Thyroid gland (tissue), 4 donors: ENCODE measurements around the gene HNRNPA3. TPM values are rescaled to one million over a fixed set of nuclear protein-coding genes. Genes with fewer than 3 reads are reported as not detected.
A peak's percentile ranks its signal among the peaks of the same experiment; 100 is the strongest.

ENCODE experiments used
- DNase-seq, 2 donors: peaks; one replicate each; pipeline ENCODE4 v3.0.0-alpha.2; 2019
- H3K27ac ChIP-seq, 3 donors: fragments of 200-600 bp; sonication (generic); 1 replicate in 2 of 3; 2 replicates in 1 of 3; pipeline ENCODE4 v1.5.1; 2016 to 2019; ENCODE audit warnings: mild to moderate bottlenecking in 1 of 3, moderate library complexity in 1 of 3
- H3K27me3 ChIP-seq: fragments of 200-600 bp; sonication (generic); one replicate; pipeline ENCODE4 v1.5.1; 2019
- H3K36me3 ChIP-seq, 2 donors: fragments of 200-600 bp; sonication (generic); one replicate each; pipeline ENCODE4 v1.5.1; 2016 to 2019
- H3K4me1 ChIP-seq, 2 donors: fragments of 200-600 bp; sonication (generic); one replicate each; pipeline ENCODE4 v1.5.1; 2017 to 2019
- H3K4me3 ChIP-seq, 3 donors: fragments of 200-600 bp; sonication (generic); replicated peaks in 1 of 3; 1 replicate in 2 of 3; 2 replicates in 1 of 3; pipeline ENCODE4 v1.5.1; 2016; ENCODE audit warnings: mild to moderate bottlenecking in 1 of 3
- H3K9me3 ChIP-seq: fragments of 200-600 bp; sonication (generic); one replicate; pipeline ENCODE4 v1.5.1; 2017
- POLR2A ChIP-seq, 2 donors: fragments of 450-650 bp; IDR thresholded peaks; one replicate each; pipeline ENCODE4 v1.6.1; 2017; ENCODE audit warnings: antibody characterized with exemption in 2 of 2, mild to moderate bottlenecking in 2 of 2, moderate library complexity in 1 of 2
- WGBS, 2 donors: methylation state at CpG; one replicate each; pipeline ENCODE4 v1.1.5; 2017; 5-methylcytosine and 5-hydroxymethylcytosine counted together
- intact Hi-C: fragments of 100-400 bp; cut with DNase I; formaldehyde crosslinking; loops from one replicate; pipeline ENCODE4 v1.15.1; 2023
- total RNA-seq, 4 donors: library from RNA; depleted of rRNA; stranded (reverse); fragments of >200 nt; gene quantifications; one replicate each; pipeline ENCODE4 v1.2.3, GENCODE V29; 2016
- TF ChIP-seq, protein P1 (sequence below), 6 experiments: fragments of 200-600 bp in 3 of 6; fragments of 450-650 bp in 3 of 6; sonication (generic) in 3 of 6; IDR thresholded peaks; one replicate each; pipeline ENCODE4 v1.5.1; 2016 to 2019; ENCODE audit warnings: antibody characterized with exemption in 6 of 6, mild to moderate bottlenecking in 2 of 6, inconsistent platforms in 1 of 6, moderate library complexity in 1 of 6

Gene HNRNPA3
- total RNA-seq, 4 donors from 2014 or later: 80.3 to 115 (median 82.3) TPM

DNA sequence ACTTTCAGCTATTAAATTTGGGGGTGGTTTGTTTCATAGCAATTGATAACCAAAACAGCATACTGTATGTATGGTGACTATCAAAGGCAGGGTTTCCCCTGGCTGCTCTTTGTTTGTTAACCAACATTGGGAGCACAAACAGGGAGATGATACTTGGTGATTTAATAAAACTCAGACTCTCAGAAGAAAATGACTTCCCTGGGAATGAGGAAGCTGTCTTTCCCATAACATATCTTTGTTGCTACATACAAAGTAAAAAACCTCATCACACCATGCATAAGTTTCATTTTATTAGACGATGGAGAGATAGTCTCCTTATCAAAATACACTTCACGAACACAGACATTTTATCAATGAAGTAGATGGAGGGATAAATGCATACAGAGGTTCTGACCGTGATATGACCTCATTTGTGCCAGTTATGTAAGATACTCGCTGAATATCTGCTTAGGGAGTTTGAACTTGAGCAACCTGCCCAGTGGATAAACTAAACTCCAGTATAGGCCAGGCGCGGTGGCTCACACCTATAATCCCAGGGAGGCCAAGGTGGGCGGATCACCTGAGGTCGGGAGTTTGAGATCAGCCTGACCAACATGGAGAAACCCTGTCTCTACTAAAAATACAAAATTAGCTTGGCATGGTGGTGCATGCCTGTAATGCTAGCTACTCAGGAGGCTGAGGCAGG lies 55.7 kb downstream of the HNRNPA3 start:
- H3K36me3 ChIP-seq: no peaks in the 10 kb centered on the region
- H3K4me3 ChIP-seq: no peak overlapping the region
- H3K27ac ChIP-seq: peak overlapping the region in 1 of 3 donors; percentile 100
- peaks cover 29 to 33% of the 10 kb centered on the region in 2 donors for H3K4me1 ChIP-seq
- no peak for DNase-seq
- no peaks in the 10 kb centered on the region for H3K27me3 ChIP-seq
- no peaks in the 10 kb centered on the region for H3K9me3 ChIP-seq
- TF ChIP-seq, protein P1, sequence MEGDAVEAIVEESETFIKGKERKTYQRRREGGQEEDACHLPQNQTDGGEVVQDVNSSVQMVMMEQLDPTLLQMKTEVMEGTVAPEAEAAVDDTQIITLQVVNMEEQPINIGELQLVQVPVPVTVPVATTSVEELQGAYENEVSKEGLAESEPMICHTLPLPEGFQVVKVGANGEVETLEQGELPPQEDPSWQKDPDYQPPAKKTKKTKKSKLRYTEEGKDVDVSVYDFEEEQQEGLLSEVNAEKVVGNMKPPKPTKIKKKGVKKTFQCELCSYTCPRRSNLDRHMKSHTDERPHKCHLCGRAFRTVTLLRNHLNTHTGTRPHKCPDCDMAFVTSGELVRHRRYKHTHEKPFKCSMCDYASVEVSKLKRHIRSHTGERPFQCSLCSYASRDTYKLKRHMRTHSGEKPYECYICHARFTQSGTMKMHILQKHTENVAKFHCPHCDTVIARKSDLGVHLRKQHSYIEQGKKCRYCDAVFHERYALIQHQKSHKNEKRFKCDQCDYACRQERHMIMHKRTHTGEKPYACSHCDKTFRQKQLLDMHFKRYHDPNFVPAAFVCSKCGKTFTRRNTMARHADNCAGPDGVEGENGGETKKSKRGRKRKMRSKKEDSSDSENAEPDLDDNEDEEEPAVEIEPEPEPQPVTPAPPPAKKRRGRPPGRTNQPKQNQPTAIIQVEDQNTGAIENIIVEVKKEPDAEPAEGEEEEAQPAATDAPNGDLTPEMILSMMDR (IDR thresholded peaks at IDR 0.05): no peak
- TF ChIP-seq POLR2A (IDR thresholded peaks at IDR 0.05): no peak
- WGBS, 2 donors: 98% methylated on average over 8 of the region's 8 CpGs
- intact Hi-C loops: loop anchor here (10.0 kb wide), 1 partner anchor 56 kb away; no protein-coding TSS in a partner anchor

DNA sequence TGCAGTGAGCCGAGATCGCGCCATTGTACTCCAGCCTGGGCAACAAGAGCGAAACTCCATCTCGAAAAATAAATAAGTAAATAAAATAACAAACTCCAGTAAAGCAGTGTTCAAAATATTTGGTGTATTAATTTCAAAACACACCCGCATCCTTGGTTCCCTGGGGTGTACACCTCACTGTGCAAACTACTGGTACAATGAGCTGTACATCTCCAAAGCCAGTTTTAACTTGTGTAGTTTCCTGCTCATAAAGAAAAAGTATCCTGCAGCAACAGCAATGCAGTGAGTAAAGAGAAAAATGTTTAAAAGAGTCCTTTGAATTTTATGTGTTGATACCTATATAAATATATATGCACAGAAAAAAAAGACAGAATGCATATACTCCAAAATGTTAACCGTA lies 56.3 kb downstream of the HNRNPA3 start:
- Histone ChIP-seq H3K4me3 (no peak overlapping the region), H3K9me3 (no peaks in the 10 kb centered on the region), H3K4me1 (peaks cover 35 to 39% of the 10 kb centered on the region in 2 donors), H3K27ac (no peak overlapping the region), H3K27me3 (no peaks in the 10 kb centered on the region), H3K36me3 (no peaks in the 10 kb centered on the region)
- no peak for DNase-seq
- WGBS, 2 donors: 94 to 96% methylated on average over 7 of the region's 7 CpGs
- TF ChIP-seq, protein P1 (IDR thresholded peaks at IDR 0.05): no peak
- no peak for TF ChIP-seq POLR2A (IDR thresholded peaks at IDR 0.05)
- intact Hi-C loops: loop anchor here (10.0 kb wide), 1 partner anchor 56 kb away; no protein-coding TSS in a partner anchor

DNA sequence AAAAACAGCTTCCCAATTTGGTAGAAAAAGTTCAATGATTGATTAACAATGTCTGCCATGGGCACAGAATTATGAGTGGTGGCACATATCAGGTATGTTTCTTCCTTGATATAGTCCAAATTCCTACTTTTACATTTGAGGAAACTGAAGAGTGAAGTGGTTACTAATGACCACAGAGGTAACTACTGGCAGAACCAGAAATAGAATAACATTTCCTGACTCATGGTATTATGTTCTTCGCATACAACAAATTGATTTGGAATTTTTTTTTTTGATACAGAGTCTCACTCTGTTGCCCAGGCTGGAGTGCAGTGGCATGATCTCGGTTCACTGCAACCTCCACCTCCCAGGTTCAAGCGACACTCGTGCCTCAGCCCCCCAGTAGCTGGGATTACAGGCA lies 57.9 kb downstream of the HNRNPA3 start:
- DNase-seq: no peak
- H3K27ac ChIP-seq: no peak overlapping the region
- H3K9me3 ChIP-seq: no peaks in the 10 kb centered on the region
- TF ChIP-seq, protein P1 (IDR thresholded peaks at IDR 0.05): no peak
- no peak for TF ChIP-seq POLR2A (IDR thresholded peaks at IDR 0.05)
- peaks cover 44 to 51% of the 10 kb centered on the region in 2 donors for H3K4me1 ChIP-seq
- H3K36me3 ChIP-seq: no peaks in the 10 kb centered on the region
- H3K27me3 ChIP-seq: no peaks in the 10 kb centered on the region
- H3K4me3 ChIP-seq: no peak overlapping the region
- WGBS, 2 donors: 93 to 94% methylated on average over 4 of the region's 4 CpGs
- intact Hi-C loops: no loop called here

DNA sequence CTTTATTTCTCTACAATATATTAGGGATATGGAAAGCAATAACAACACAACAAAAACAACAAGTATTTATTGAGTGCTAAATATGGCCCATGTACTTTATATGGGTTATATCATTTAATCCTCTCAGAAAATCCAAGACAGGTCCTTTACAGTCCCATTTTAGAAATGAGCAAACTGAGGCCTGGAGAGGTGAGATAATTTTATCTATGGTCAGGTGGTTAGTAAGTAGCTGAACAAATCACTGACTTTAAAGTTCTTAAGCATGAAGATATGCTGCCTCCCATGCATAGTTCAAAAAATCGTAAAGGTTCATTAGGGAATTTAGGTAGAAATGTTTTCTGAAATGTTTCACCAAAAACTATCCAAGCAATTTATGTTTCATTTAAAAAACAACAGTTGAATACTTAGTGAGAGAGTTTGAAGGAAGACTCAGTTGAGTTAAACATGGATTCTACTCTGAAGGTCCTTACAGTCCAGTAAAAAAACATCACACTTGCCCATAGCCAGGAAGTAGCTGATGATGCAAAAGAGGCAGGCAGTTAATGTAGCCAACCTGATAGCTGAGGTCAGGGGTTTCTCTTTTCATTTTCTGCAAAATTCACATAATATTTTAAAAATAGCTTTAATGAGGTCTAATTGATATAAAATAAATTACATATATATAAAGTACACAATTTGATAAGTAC lies 59.5 kb downstream of the HNRNPA3 start:
- no peak for DNase-seq
- 98 to 100% methylated on average over 1 of the region's 1 CpG for WGBS, 2 donors
- Histone ChIP-seq H3K4me1 (peaks cover 35 to 42% of the 10 kb centered on the region in 2 donors), H3K4me3 (no peak overlapping the region), H3K27me3 (no peaks in the 10 kb centered on the region), H3K27ac (peak overlapping the region in 1 of 3 donors; percentile 71), H3K9me3 (no peaks in the 10 kb centered on the region), H3K36me3 (no peaks in the 10 kb centered on the region)
- TF ChIP-seq, protein P1 (IDR thresholded peaks at IDR 0.05): no peak
- no peak for TF ChIP-seq POLR2A (IDR thresholded peaks at IDR 0.05)
- intact Hi-C loops: no loop called here

DNA sequence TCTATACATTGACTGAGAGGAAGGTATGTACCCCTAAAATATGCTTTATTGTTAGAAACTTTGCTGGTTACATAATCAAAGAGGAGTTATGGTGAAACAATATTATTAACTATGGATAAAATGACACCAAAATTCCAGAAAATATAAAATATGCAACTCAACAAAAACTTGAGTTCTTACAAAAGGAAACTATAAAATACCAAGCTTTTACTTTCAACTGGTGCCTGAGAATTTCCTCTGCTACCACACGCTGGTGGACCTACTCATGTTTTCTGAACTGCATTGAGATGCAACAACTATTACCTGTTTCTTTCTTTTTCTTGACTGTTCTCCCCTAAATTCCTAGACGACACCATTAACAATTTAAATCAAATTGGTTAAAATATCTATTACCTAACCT lies 60.2 kb downstream of the HNRNPA3 start:
- WGBS, 2 donors: 71 to 86% methylated on average over 2 of the region's 2 CpGs
- H3K4me3 ChIP-seq: no peak overlapping the region
- no peaks in the 10 kb centered on the region for H3K9me3 ChIP-seq
- no peaks in the 10 kb centered on the region for H3K36me3 ChIP-seq
- no peaks in the 10 kb centered on the region for H3K27me3 ChIP-seq
- no peak for TF ChIP-seq POLR2A (IDR thresholded peaks at IDR 0.05)
- TF ChIP-seq, protein P1 (IDR thresholded peaks at IDR 0.05): no peak
- peak overlapping the region; percentile 8 to 71 (median 58) for H3K27ac ChIP-seq
- no peak for DNase-seq
- intact Hi-C loops: no loop called here
- peaks cover 33 to 36% of the 10 kb centered on the region in 2 donors for H3K4me1 ChIP-seq
